C4-2B (cell line): Measurements from ENCODE around the gene INSYN2B.

Experiments used
- ZFX ChIP-seq: fragments of 450-650 bp; IDR thresholded peaks from 2 replicates; pipeline ENCODE4 v1.6.1; 2017
- TF ChIP-seq, protein P1 (sequence below): fragments of 450-650 bp; conservative IDR thresholded peaks from 2 replicates; pipeline ENCODE4 v1.5.1; 2017; ENCODE audit warnings: mild to moderate bottlenecking

DNA sequence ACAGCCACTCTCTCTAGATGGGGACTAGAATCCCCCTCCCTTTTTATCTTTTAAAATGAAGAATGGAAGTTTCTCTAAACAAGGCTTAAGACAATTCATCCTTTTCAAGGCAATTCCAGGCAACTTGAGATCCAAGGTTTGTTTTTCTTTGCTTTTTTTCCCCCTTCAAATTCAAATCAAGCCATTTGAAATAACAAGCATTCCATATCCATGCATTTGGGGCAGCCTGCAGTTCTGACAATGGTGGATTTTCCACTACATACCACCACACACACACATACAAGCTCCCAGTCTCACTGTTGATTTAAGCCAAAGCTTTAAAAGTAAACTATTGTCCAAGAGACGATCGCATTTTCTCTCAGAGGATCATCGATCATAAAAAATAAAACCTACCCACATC, 424 bp downstream of the INSYN2B start:
- TF ChIP-seq, protein P1, sequence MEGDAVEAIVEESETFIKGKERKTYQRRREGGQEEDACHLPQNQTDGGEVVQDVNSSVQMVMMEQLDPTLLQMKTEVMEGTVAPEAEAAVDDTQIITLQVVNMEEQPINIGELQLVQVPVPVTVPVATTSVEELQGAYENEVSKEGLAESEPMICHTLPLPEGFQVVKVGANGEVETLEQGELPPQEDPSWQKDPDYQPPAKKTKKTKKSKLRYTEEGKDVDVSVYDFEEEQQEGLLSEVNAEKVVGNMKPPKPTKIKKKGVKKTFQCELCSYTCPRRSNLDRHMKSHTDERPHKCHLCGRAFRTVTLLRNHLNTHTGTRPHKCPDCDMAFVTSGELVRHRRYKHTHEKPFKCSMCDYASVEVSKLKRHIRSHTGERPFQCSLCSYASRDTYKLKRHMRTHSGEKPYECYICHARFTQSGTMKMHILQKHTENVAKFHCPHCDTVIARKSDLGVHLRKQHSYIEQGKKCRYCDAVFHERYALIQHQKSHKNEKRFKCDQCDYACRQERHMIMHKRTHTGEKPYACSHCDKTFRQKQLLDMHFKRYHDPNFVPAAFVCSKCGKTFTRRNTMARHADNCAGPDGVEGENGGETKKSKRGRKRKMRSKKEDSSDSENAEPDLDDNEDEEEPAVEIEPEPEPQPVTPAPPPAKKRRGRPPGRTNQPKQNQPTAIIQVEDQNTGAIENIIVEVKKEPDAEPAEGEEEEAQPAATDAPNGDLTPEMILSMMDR = no peak
- no peak for TF ChIP-seq ZFX
